Caco-2 (cell line): Measurements from ENCODE around the gene PNMT. TPM values are rescaled to one million over a fixed set of nuclear protein-coding genes. Genes with fewer than 3 reads are reported as not detected.

Experiments
- BruUV-seq: library from RNA; stranded (reverse); fragments of 400-500 nt; replicated peaks from 2 replicates; lab custom pipeline; 2021; lab: Mats Ljungman, UMichigan
- CTCF ChIA-PET: fragments of 300-600 bp; sonication (Branson Sonifier 250); formaldehyde crosslinking; loops from one replicate; lab custom pipeline; 2022; ENCODE audit warnings: antibody characterized with exemption; lab: Charles Lee
- POLR2A ChIA-PET: fragments of 300-600 bp; sonication (Branson Sonifier 250); formaldehyde crosslinking; loops from one replicate; lab custom pipeline; 2022; ENCODE audit warnings: antibody characterized with exemption; lab: Charles Lee
- DNase-seq, 2 experiments: peaks; one replicate each; pipeline versions ENCODE4 v3.0.0 to v3.0.0-alpha.2; 2020 to 2022
- H3K27me3 ChIP-seq: replicated peaks from 2 replicates; pipeline ENCODE4 v1.6.0; 2011; ENCODE audit warnings: low read length; ENCODE audit not compliant: control insufficient read depth, insufficient read depth
- H3K36me3 ChIP-seq: 2 replicates; pipeline ENCODE4 v1.5.1; 2011; ENCODE audit warnings: low read length; ENCODE audit not compliant: control insufficient read depth, insufficient read depth
- H3K4me1 ChIP-seq: fragments of 250-450 bp; sonication (Bioruptor Pico); 2 replicates; pipeline ENCODE4 v1.5.1; 2020; ENCODE audit warnings: mild to moderate bottlenecking
- H3K4me3 ChIP-seq: 2 replicates; pipeline ENCODE4 v1.5.1; 2011; ENCODE audit warnings: low read depth, mild to moderate bottlenecking, control low read depth, low read length
- H3K9me3 ChIP-seq: fragments of 250-450 bp; sonication (Bioruptor Pico); 2 replicates; pipeline ENCODE4 v1.5.1; 2020; ENCODE audit warnings: mild to moderate bottlenecking, moderate library complexity
- H3K27ac Mint-ChIP-seq: one replicate; pipeline ENCODE4 v1.8.0; 2022; ENCODE audit warnings: mixed read lengths; ENCODE audit not compliant: unreplicated experiment
- H3K27me3 Mint-ChIP-seq: one replicate; pipeline ENCODE4 v1.8.0; 2022; ENCODE audit warnings: mixed read lengths; ENCODE audit not compliant: insufficient read depth, unreplicated experiment
- H3K36me3 Mint-ChIP-seq: one replicate; pipeline ENCODE4 v1.8.0; 2022; ENCODE audit warnings: mild to moderate bottlenecking, mixed read lengths; ENCODE audit not compliant: insufficient read depth, unreplicated experiment
- H3K4me1 Mint-ChIP-seq: one replicate; pipeline ENCODE4 v1.8.0; 2022; ENCODE audit warnings: low read depth, mixed read lengths; ENCODE audit not compliant: unreplicated experiment
- H3K4me3 Mint-ChIP-seq: one replicate; pipeline ENCODE4 v1.8.0; 2022; ENCODE audit warnings: mild to moderate bottlenecking, moderate library complexity, mixed read lengths; ENCODE audit not compliant: unreplicated experiment
- H3K9me3 Mint-ChIP-seq: one replicate; pipeline ENCODE4 v1.8.0; 2022; ENCODE audit warnings: mixed read lengths; ENCODE audit not compliant: unreplicated experiment
- CTCF ChIP-seq, 2 experiments: fragments of 200-600 bp in 1 of 2; IDR thresholded peaks; 1 replicate in 1 of 2; 2 replicates in 1 of 2; pipeline versions ENCODE4 v1.5.1 to v1.8.0; 2011 to 2022; ENCODE audit warnings: antibody characterized with exemption in 1 of 2, control low read depth in 1 of 2, inconsistent platforms in 1 of 2, low read depth in 1 of 2, low read length in 1 of 2, mild to moderate bottlenecking in 1 of 2, moderate library complexity in 1 of 2; ENCODE audit not compliant: insufficient read depth in 1 of 2, severe bottlenecking in 1 of 2, unreplicated experiment in 1 of 2
- intact Hi-C: fragments of 100-400 bp; cut with micrococcal nuclease; formaldehyde crosslinking; loops from one replicate; pipeline ENCODE4 v1.10.0; 2022; ENCODE audit not compliant: unreplicated experiment
- total RNA-seq: library from RNA; stranded (reverse); gene quantifications from 2 replicates; pipeline ENCODE4 v1.2.3, GENCODE V29; 2022

Gene PNMT
- total RNA-seq, 1 experiment from 2014 or later: not detected

GRCh38 chr17:39675390-39676082, 7.3 kb downstream of the PNMT start:
- DNase-seq: no peak
- H3K4me1 Mint-ChIP-seq: peaks cover 14% of the 10 kb centered on the region
- no peak overlapping the region for H3K4me3 ChIP-seq
- POLR2A ChIA-PET: interaction anchor here (0.6 kb wide), 1 partner anchor 43 kb away, joined by 3 read pairs; no protein-coding TSS in a partner anchor
- H3K27me3 Mint-ChIP-seq: no peaks in the 10 kb centered on the region
- H3K36me3 ChIP-seq: no peaks in the 10 kb centered on the region
- no peaks in the 10 kb centered on the region for H3K9me3 ChIP-seq
- no peaks in the 10 kb centered on the region for H3K9me3 Mint-ChIP-seq
- peaks cover 31% of the 10 kb centered on the region for H3K4me1 ChIP-seq
- BruUV-seq: no TSS peak
- no peak for TF ChIP-seq CTCF (IDR thresholded peaks at IDR 0.05; ENCODE audit: insufficient read depth in 1 of 2, low read depth in 1 of 2, low read length in 1 of 2, severe bottlenecking in 1 of 2, unreplicated experiment in 1 of 2)
- CTCF ChIA-PET: interaction anchor here (0.7 to 2.2 kb wide), 11 partner anchors 9 to 128 kb away, joined by 3 to 14 read pairs (median 4); partner anchors contain the start of genes ERBB2, MIEN1 and PGAP3
- intact Hi-C loops: loop anchor here (1.0 kb wide), 1 partner anchor 20 kb away; no protein-coding TSS in a partner anchor
- H3K36me3 Mint-ChIP-seq: peaks cover 11% of the 10 kb centered on the region
- peak overlapping the region; percentile 78 for H3K27ac Mint-ChIP-seq
- no peaks in the 10 kb centered on the region for H3K27me3 ChIP-seq
- no peak overlapping the region for H3K4me3 Mint-ChIP-seq

GRCh38 chr17:39676198-39676819, 8.1 kb downstream of the PNMT start:
- CTCF ChIA-PET: interaction anchor here (0.9 to 2.2 kb wide), 6 partner anchors 10 to 129 kb away, joined by 3 to 14 read pairs (median 4); no protein-coding TSS in a partner anchor
- no TSS peak for BruUV-seq
- H3K36me3 Mint-ChIP-seq: peaks cover 11% of the 10 kb centered on the region
- H3K27ac Mint-ChIP-seq: no peak overlapping the region
- TF ChIP-seq CTCF (IDR thresholded peaks at IDR 0.05; ENCODE audit: insufficient read depth in 1 of 2, low read depth in 1 of 2, low read length in 1 of 2, severe bottlenecking in 1 of 2, unreplicated experiment in 1 of 2): no peak
- no peaks in the 10 kb centered on the region for H3K27me3 Mint-ChIP-seq
- POLR2A ChIA-PET: no interaction called here
- intact Hi-C loops: no loop called here
- Histone ChIP-seq H3K4me3 (no peak overlapping the region), H3K9me3 (no peaks in the 10 kb centered on the region), H3K4me1 (peaks cover 31% of the 10 kb centered on the region), H3K27me3 (no peaks in the 10 kb centered on the region), H3K36me3 (no peaks in the 10 kb centered on the region)
- peaks cover 14% of the 10 kb centered on the region for H3K4me1 Mint-ChIP-seq
- DNase-seq: no peak
- no peak overlapping the region for H3K4me3 Mint-ChIP-seq
- no peaks in the 10 kb centered on the region for H3K9me3 Mint-ChIP-seq

- Histone ChIP-seq H3K9me3 (no peaks in the 10 kb centered on the region), H3K27me3 (no peaks in the 10 kb centered on the region), H3K4me1 (peaks cover 31% of the 10 kb centered on the region), H3K36me3 (no peaks in the 10 kb centered on the region), H3K4me3 (no peak overlapping the region)
- ChIA-PET POLR2A (no interaction called here), CTCF (interaction anchor here (1.3 kb wide), 1 partner anchor 43 kb away, joined by 3 read pairs; no protein-coding TSS in a partner anchor)
- Mint-ChIP-seq H3K9me3 (no peaks in the 10 kb centered on the region), H3K4me1 (peaks cover 14% of the 10 kb centered on the region), H3K27ac (no peak overlapping the region), H3K36me3 (peaks cover 11% of the 10 kb centered on the region), H3K27me3 (no peaks in the 10 kb centered on the region), H3K4me3 (no peak overlapping the region)
- TF ChIP-seq CTCF (IDR thresholded peaks at IDR 0.05; ENCODE audit: insufficient read depth in 1 of 2, low read depth in 1 of 2, low read length in 1 of 2, severe bottlenecking in 1 of 2, unreplicated experiment in 1 of 2): no peak
- BruUV-seq: no TSS peak
- no peak for DNase-seq
- intact Hi-C loops: no loop called here
Observed at GRCh38 chr17:39677072-39677471, 8.8 kb downstream of the PNMT start.
